Endodermal cell (in vitro differentiated cells): ENCODE measurements around the gene ELOF1. TPM values are rescaled to one million over a fixed set of nuclear protein-coding genes. Genes with fewer than 3 reads are reported as not detected.
A peak's percentile ranks its signal among the peaks of the same experiment; 100 is the strongest.

Source experiments
- DNase-seq: peaks from one replicate; pipeline ENCODE4 v3.0.0-alpha.2; 2017
- H3K27ac ChIP-seq: 2 replicates; pipeline ENCODE4 v1.5.1; 2013; ENCODE audit warnings: mild to moderate bottlenecking, low read depth, low read length, moderate library complexity
- H3K27me3 ChIP-seq: 2 replicates; pipeline ENCODE4 v1.6.1; 2013; ENCODE audit warnings: mild to moderate bottlenecking, low read length, moderate library complexity; ENCODE audit not compliant: insufficient read depth, control insufficient read depth, poor library complexity, severe bottlenecking
- H3K36me3 ChIP-seq: 2 replicates; pipeline ENCODE4 v1.7.0; 2013; ENCODE audit warnings: mild to moderate bottlenecking, low read length, moderate library complexity; ENCODE audit not compliant: control insufficient read depth, insufficient read depth
- H3K4me1 ChIP-seq: one replicate; pipeline ENCODE4 v1.7.0; 2013; ENCODE audit warnings: low read length; ENCODE audit not compliant: control insufficient read depth, insufficient read depth
- H3K4me3 ChIP-seq: 2 replicates; pipeline ENCODE4 v1.5.1; 2013; ENCODE audit warnings: mild to moderate bottlenecking, low read length, moderate library complexity
- H3K9ac ChIP-seq: 2 replicates; pipeline ENCODE4 v1.6.1; 2013; ENCODE audit warnings: mild to moderate bottlenecking, low read length, moderate library complexity; ENCODE audit not compliant: poor library complexity, severe bottlenecking; ENCODE audit errors: extremely low read depth
- H3K9me3 ChIP-seq: 2 replicates; pipeline ENCODE4 v1.6.1; 2013; ENCODE audit warnings: mild to moderate bottlenecking, low read length, moderate library complexity; ENCODE audit not compliant: control insufficient read depth
- H3K27ac Mint-ChIP-seq: 2 replicates; pipeline ENCODE4 v1.8.0; 2020; ENCODE audit warnings: mixed read lengths
- H3K27me3 Mint-ChIP-seq: 2 replicates; pipeline ENCODE4 v1.8.0; 2021; ENCODE audit warnings: mild to moderate bottlenecking, mixed read lengths; ENCODE audit not compliant: insufficient read depth
- H3K36me3 Mint-ChIP-seq: 2 replicates; pipeline ENCODE4 v1.8.0; 2020; ENCODE audit warnings: low read depth, mixed read lengths
- H3K4me1 Mint-ChIP-seq: 2 replicates; pipeline ENCODE4 v1.8.0; 2020; ENCODE audit warnings: mixed read lengths
- H3K4me3 Mint-ChIP-seq: 2 replicates; pipeline ENCODE4 v1.8.0; 2020; ENCODE audit warnings: mild to moderate bottlenecking, moderate library complexity, mixed read lengths
- H3K9me3 Mint-ChIP-seq: 2 replicates; pipeline ENCODE4 v1.8.0; 2020; ENCODE audit warnings: mild to moderate bottlenecking, mixed read lengths
- CTCF ChIP-seq: fragments of 200-600 bp; sonication (generic); conservative IDR thresholded peaks from 2 replicates; pipeline ENCODE4 v1.5.0; 2021; ENCODE audit warnings: antibody characterized with exemption, mild to moderate bottlenecking
- WGBS, 2 experiments: methylation state at CpG; one replicate each; pipeline versions ENCODE4 v1.1.5 to v1.1.7; 2013; ENCODE audit warnings: missing lambda C conversion rate in 2 of 2, mixed read lengths in 1 of 2; ENCODE audit not compliant: insufficient coverage in 1 of 2, insufficient read length in 1 of 2; 5-methylcytosine and 5-hydroxymethylcytosine counted together
- total RNA-seq, 2 donors: library from RNA; stranded (reverse); fragmentation: NEBNext Ultra II Directional in 1 of 2; extraction: Animal tissue kit (Norgen Biotek cat#: 25700) in 1 of 2; gene quantifications; 2 replicates in 1 of 2; 3 replicates in 1 of 2; pipeline ENCODE4 v1.2.1, GENCODE V29; 2021

ELOF1 gene
- total RNA-seq, 2 donors from 2014 or later, result 62.6 to 68.7 TPM

GRCh38 chr19:11506101-11506555 lies 52.9 kb downstream of the ELOF1 start:
- H3K4me3 ChIP-seq, result peak overlapping the region; percentile 81
- 69 to 75% methylated on average over 18 to 20 of the region's 20 CpGs for WGBS, 2 experiments
- H3K27ac Mint-ChIP-seq, result peak overlapping the region; percentile 94
- no peaks in the 10 kb centered on the region for H3K27me3 Mint-ChIP-seq
- H3K9me3 Mint-ChIP-seq, result no peaks in the 10 kb centered on the region
- no peak for DNase-seq
- H3K27me3 ChIP-seq, result no peaks in the 10 kb centered on the region
- H3K4me3 Mint-ChIP-seq, result peak overlapping the region; percentile 72
- no peak for TF ChIP-seq CTCF
- peak overlapping the region; percentile 44 for H3K27ac ChIP-seq
- H3K36me3 ChIP-seq, result peaks cover 1% of the 10 kb centered on the region
- peaks cover 11% of the 10 kb centered on the region for H3K36me3 Mint-ChIP-seq
- no peaks in the 10 kb centered on the region for H3K9me3 ChIP-seq
- H3K4me1 ChIP-seq, result no peaks in the 10 kb centered on the region
- H3K4me1 Mint-ChIP-seq, result peaks cover 7% of the 10 kb centered on the region
- peak overlapping the region; percentile 87 for H3K9ac ChIP-seq

- Histone ChIP-seq H3K27me3 (no peaks in the 10 kb centered on the region), H3K4me1 (no peaks in the 10 kb centered on the region), H3K9ac (peak within 1 kb of the TSS; percentile 87), H3K4me3 (peak within 1 kb of the TSS; percentile 81), H3K9me3 (no peaks in the 10 kb centered on the region), H3K36me3 (no peaks in the 10 kb centered on the region), H3K27ac (peak within 1 kb of the TSS; percentile 96)
- Mint-ChIP-seq H3K36me3 (peaks cover 9% of the 10 kb centered on the region), H3K4me3 (peak within 1 kb of the TSS; percentile 72), H3K27ac (peak within 1 kb of the TSS; percentile 94), H3K4me1 (peaks cover 7% of the 10 kb centered on the region), H3K27me3 (no peaks in the 10 kb centered on the region), H3K9me3 (no peaks in the 10 kb centered on the region)
- no peak for TF ChIP-seq CTCF
- 0 to 1% methylated on average over 18 to 65 of the region's 65 CpGs for WGBS, 2 experiments
- DNase-seq, result peak; percentile 97
Observed at GRCh38 chr19:11505504-11506100, 53.4 kb downstream of the ELOF1 start, which contains the start of gene ZNF653. TSS of gene ZNF653 (minus strand) at chr19:11505839. CDS start at chr19:11505786, 53 bp downstream.

- TF ChIP-seq CTCF, result no peak
- Histone ChIP-seq H3K9ac (peak overlapping the region; percentile 87), H3K4me3 (peak overlapping the region; percentile 81), H3K4me1 (no peaks in the 10 kb centered on the region), H3K9me3 (no peaks in the 10 kb centered on the region), H3K27ac (peak overlapping the region; percentile 96), H3K27me3 (no peaks in the 10 kb centered on the region), H3K36me3 (no peaks in the 10 kb centered on the region)
- no peaks in the 10 kb centered on the region for H3K9me3 Mint-ChIP-seq
- peak overlapping the region; percentile 72 for H3K4me3 Mint-ChIP-seq
- peak; percentile 99 for DNase-seq
- 0 to 3% methylated on average over 6 to 33 of the region's 33 CpGs for WGBS, 2 experiments
- H3K36me3 Mint-ChIP-seq, result peaks cover 10% of the 10 kb centered on the region
- peaks cover 7% of the 10 kb centered on the region for H3K4me1 Mint-ChIP-seq
- peak overlapping the region; percentile 91 for H3K27ac Mint-ChIP-seq
- no peaks in the 10 kb centered on the region for H3K27me3 Mint-ChIP-seq
Observed at GRCh38 chr19:11505032-11505503, 54.0 kb downstream of the ELOF1 start.
